ELF-1 (cell line): ENCODE measurements around the gene SEMA5A.
A peak's percentile ranks its signal among the peaks of the same experiment; 100 is the strongest.
"Not testable (repeated sequence)": the region's sequence is repeated elsewhere in the genome, so short reads cannot be mapped to it uniquely, and the experiment has no call there.

Experiments
- DNase-seq: peaks from one replicate; pipeline ENCODE4 v3.0.0-alpha.2; 2016; ENCODE audit warnings: low read depth, low spot score

Gene SEMA5A

DNA sequence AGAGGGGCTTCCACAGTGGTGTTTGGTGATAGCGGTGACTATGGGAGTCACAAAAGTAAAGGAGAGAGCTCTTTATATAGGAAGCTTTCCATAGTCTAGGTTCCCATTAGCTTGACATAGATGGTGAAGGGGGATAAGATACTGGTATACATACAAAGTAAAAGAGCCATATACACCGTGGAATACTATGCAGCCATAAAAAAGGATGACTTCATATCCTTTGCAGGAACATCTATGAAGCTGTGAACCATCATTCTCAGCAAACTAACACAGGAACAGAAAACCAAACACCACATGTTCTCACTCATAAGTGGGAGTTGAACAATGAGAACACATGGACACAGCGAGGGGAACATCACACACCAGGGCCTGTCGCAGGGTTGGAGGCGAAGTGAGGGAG lies 146.1 kb downstream of the SEMA5A start:
- DNase-seq, result not testable (repeated sequence)

DNA sequence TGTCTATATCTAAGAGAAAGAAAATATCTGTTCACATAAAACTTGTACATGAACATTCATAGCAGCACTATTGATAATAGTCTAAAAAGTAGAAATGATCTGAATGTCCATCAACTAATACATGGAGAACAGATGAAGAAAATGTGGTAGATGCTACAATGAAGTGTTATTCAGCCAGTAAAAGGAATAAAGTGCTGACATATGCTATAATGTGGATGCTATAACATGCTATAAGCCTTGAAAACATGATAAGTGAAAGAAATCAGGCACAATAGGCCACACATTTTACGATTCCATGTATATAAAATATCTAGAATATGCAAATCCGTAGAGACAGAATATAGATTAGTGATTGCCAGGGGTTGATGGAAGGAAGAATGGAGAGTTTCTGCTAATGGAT lies 146.8 kb downstream of the SEMA5A start:
- no peak for DNase-seq

GRCh38 chr5:9398227-9398626 lies 147.6 kb downstream of the SEMA5A start:
- no peak for DNase-seq

DNA sequence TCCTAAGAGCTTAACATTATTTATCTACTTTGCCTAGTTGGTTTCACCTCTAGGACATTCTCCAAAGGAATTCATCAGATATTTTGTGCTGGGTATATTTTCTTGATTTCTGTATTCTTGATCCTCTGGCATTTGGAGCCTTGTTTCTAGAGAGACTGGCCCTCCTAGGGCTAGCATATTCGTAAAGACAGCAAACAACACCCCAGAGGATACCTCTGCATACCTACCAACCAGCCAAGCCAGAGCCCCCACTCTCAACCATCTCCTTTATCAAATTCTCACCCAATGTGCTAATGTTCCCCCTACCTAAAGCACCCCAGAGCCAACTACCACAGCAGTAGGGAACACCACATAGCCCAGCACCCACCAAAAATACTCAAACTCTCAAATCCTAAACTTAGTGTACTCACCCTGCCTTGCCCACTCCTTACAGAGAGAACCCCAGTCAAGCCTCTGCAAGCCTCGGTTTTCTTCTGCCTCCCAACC lies 149.5 kb downstream of the SEMA5A start:
- DNase-seq, result no peak

- DNase-seq, result no peak
Observed at GRCh38 chr5:9395706-9396105, 150.2 kb downstream of the SEMA5A start.

- DNase-seq, result no peak
Observed at GRCh38 chr5:9394221-9394620, 151.7 kb downstream of the SEMA5A start.

- no peak for DNase-seq
Observed at GRCh38 chr5:9392625-9393024, 153.2 kb downstream of the SEMA5A start.

GRCh38 chr5:9391080-9391479 lies 154.8 kb downstream of the SEMA5A start:
- no peak for DNase-seq

DNA sequence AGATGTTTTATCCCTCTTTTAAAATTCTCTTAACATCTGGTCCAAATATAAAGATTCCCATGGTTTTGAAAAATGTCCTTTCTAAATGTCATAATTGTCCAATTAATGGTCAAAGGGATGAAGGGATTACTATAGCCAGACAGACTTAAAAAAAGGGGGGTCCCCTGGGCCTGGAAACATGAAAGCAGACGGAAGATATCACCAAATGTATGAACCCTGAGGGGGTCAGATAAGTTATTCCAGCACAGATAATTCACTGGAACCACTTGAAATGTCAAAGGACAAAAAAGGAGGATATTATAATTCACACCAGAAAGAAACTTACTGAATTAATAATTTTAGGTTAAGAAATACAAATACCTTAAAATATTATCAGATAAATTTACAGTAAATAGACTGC lies 155.8 kb downstream of the SEMA5A start:
- no peak for DNase-seq

DNA sequence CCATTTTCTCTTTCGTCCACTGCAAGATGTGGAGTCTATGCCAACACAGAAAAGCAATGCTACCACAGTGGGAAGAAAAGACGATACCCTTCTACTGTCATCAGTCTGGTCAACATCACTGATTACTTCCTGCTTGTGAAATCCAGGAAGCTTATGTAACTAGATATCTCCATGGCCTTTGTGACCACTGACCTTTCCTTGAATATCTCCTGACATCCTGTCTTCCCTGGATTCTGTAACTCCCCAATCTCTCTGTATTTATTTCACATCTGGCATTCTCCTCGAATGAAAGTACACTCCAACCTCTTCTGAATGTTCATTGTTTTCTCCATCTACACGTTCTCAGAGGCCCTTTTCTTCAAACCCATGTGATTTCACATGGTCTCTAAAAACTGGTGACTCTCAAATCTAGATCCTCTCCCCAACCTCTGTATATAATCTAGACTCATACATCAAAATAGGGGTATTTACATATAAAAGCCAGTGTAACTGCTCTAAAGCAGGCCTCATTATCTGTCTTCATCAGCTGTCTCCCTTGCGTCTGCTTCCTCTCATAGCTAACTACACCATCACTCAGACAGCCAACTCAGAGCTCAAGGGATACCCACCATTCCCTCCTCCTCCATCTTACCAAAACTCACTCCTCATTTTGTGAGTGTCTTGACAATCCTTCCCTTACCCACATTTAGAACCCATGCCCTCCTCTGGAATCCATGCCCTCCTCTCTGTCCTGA lies 156.8 kb downstream of the SEMA5A start:
- DNase-seq, result no peak

GRCh38 chr5:9387879-9388278 lies 158.0 kb downstream of the SEMA5A start:
- no peak for DNase-seq

GRCh38 chr5:9386945-9387344 lies 158.9 kb downstream of the SEMA5A start:
- no peak for DNase-seq

GRCh38 chr5:9382522-9382921 lies 163.4 kb downstream of the SEMA5A start:
- DNase-seq, result no peak

- no peak for DNase-seq
Observed at GRCh38 chr5:9381464-9381863, 164.4 kb downstream of the SEMA5A start.

DNA sequence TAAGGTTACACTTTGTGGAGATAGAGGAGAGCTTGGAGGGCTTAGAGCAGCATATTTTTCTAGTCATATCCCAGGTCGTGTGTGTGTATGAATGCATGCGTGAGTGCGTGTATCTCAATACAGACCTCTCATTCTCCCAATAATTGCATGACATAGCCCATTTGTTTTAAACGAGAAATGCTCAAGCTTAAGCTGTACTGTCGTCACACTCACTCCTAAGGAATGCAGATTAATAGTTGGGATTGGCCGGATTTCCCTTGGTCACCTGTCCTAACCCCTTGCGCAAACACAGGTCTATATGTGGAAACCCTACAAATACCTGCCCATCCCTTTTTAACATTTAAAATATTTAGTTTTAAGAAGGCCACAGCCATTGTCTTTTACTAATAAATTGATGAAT lies 165.8 kb downstream of the SEMA5A start:
- DNase-seq, result no peak

DNA sequence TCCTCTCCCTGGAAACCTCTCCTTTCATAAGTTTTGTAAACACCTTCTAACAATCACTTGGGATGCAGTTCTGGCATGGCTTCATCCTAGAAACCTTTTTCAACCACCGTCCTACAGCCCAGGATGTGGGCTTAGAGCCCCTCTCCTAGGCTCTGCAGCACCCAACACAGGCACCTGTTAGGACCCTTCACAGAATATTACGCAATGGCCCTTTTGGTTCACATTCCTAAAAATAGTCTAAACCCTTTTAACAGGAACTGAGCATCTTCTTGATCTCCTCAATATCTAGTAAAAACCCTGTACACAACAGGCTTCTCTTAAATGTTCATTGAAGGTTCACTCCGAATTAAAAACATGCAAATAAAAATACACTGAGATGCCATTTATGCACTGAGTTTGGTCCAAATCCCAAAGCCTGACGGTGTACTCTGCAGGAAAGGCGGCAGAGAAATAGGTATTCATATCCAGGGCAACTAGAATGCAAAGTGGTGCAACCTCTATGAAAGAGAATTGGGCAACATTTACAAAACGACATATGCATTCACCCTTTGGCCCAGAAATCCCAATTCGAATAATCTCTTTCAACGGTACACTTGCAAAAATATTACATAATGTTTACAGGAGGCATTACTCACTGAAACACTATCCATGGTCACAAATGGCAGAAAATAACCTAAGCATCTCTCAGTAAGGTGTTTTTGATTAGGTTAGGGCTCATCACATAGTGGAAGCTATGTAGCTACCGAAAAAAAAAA lies 169.3 kb downstream of the SEMA5A start:
- no peak for DNase-seq

DNA sequence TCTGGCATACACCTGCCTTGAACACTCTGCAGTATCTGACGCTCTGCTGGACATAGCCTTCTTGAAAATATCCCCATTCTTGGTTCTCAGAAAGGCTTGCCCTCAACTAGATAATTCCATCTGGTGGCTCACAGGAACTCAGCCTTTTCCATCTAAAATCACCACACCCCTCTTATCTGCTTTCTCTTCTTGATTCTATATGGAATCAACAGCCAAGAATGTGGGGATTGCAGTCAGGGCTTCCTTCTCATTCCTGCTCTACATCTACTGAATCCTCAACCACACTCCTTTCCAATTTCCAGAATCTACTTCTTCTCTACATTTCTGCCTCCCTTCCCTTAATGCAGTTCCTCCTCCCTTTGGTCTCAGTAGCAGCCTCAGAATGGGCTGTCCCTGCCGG lies 170.1 kb downstream of the SEMA5A start:
- no peak for DNase-seq

DNA sequence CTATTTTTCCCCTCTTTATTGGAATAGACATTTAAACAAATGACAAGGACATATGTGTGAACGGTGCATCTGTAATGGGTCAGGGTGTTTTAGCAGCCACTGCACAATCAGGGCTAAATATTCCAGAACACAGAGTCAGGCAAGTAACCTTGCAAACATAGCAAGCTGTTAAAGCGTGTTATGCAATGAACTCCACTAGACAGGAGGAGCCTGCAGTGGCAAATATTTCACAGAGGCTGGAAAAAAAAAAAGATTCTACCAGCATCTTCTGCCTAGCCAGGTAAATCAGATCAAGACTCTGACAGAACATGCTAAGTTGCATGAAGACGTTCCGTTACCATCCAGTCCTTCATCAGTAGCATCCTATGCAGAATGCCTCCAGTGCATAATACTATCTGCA lies 171.8 kb downstream of the SEMA5A start:
- DNase-seq, result no peak

DNA sequence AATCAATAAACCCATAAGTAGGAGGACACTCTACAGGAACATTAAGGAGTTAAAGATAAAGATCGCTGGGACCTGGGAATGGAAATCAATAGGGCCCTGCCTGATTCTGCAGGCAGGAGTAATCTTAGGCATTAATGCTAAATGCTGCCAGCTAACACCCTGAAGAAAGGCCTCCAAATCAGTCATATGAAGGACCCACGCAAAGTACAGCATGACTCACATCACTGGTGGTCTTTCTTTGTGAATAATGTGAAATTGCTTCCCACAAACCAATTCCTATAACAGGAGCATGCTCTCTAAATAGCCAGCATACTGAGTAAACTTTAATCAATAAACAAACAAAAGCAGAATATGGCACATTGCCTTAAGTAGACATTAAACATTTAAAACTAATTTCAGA lies 172.3 kb downstream of the SEMA5A start:
- DNase-seq, result no peak

GRCh38 chr5:9370256-9370655 lies 175.6 kb downstream of the SEMA5A start:
- DNase-seq, result no peak

GRCh38 chr5:9365512-9365911 lies 180.4 kb downstream of the SEMA5A start:
- peak; percentile 31 for DNase-seq

DNA sequence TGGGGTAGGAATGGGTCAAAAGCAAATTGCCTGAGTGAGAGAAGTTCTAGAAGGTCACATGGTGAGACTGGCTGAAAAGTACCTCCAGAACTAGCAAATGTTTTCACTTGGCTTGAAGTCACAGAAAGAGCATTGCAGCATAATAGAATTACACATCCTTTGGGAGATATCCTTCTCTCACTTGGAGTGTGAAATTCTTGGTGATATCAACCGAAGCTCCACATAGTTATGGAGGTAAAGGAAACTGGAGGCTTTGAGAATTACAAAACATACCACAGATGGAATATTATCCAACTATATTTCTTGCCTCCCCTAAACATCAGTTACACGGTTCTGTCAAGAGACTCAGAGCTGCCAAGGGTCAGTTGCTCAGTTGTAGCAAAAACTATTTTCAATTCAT lies 182.4 kb downstream of the SEMA5A start:
- no peak for DNase-seq

- no peak for DNase-seq
Observed at GRCh38 chr5:9363026-9363425, 182.8 kb downstream of the SEMA5A start.
